ENCODE data around the gene DUOX1.

Gene DUOX1

GRCh38 chr15:45115312-45115820, 14.4 kb upstream of the DUOX1 start:
- H3K4me3 ChIP-seq (ENCODE audit: low read depth, low read length), result no peak overlapping the region
- peaks cover 31% of the 10 kb centered on the region for H3K4me1 ChIP-seq (ENCODE audit: control insufficient read depth, insufficient read depth, low read length)
- H3K27ac ChIP-seq (ENCODE audit: low read depth, low read length), result no peak overlapping the region
- no peaks in the 10 kb centered on the region for H3K36me3 ChIP-seq (ENCODE audit: control insufficient read depth, insufficient read depth, low read length)
- H3K9ac ChIP-seq (ENCODE audit: low read length), result no peak overlapping the region
- H3K9me3 ChIP-seq (ENCODE audit: control insufficient read depth, insufficient read depth, low read depth, low read length), result no peaks in the 10 kb centered on the region
- H3K27me3 ChIP-seq (ENCODE audit: control insufficient read depth, insufficient read depth, low read length), result peaks cover 96% of the 10 kb centered on the region

- Histone ChIP-seq H3K27me3 (ENCODE audit: control insufficient read depth, insufficient read depth, low read length) (peaks cover 95% of the 10 kb centered on the region), H3K9ac (ENCODE audit: low read length) (no peak overlapping the region), H3K4me1 (ENCODE audit: control insufficient read depth, insufficient read depth, low read length) (peaks cover 31% of the 10 kb centered on the region), H3K27ac (ENCODE audit: low read depth, low read length) (no peak overlapping the region), H3K36me3 (ENCODE audit: control insufficient read depth, insufficient read depth, low read length) (no peaks in the 10 kb centered on the region), H3K4me3 (ENCODE audit: low read depth, low read length) (no peak overlapping the region), H3K9me3 (ENCODE audit: control insufficient read depth, insufficient read depth, low read depth, low read length) (no peaks in the 10 kb centered on the region)
Observed at GRCh38 chr15:45116006-45116481, 13.8 kb upstream of the DUOX1 start.

DNA sequence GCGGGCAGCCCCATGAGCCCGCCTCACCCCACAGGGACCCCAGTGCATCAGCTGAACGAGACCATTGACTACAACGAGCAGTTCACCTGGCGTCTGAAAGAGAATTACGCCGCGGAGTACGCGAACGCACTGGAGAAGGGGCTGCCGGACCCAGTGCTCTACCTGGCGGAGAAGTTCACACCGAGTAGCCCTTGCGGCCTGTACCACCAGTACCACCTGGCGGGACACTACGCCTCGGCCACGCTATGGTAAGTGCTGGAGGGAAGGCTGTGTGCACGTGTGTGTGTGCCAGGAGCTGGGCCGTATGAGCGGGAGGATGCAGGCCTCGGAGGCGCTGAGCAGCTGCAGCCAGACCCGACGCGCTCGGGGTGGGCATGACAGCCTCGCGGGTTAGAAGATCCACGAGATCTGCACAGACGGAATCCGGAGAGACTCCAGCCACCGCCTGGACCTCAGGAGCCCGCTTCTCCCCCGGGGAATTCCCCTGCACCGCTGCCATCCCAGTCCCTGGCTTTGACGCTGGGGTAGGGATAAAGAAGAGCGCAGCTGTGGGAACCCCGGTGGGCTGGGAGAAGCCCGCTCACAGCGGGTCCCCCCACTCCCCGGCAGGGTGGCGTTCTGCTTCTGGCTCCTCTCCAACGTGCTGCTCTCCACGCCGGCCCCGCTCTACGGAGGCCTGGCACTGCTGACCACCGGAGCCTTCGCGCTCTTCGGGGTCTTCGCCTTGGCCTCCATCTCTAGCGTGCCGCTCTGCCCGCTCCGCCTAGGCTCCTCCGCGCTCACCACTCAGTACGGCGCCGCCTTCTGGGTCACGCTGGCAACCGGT, 13.1 kb upstream of the DUOX1 start:
- Histone ChIP-seq H3K4me1 (ENCODE audit: control insufficient read depth, insufficient read depth, low read length) (peaks cover 31% of the 10 kb centered on the region), H3K36me3 (ENCODE audit: control insufficient read depth, insufficient read depth, low read length) (no peaks in the 10 kb centered on the region), H3K27me3 (ENCODE audit: control insufficient read depth, insufficient read depth, low read length) (peaks cover 95% of the 10 kb centered on the region), H3K27ac (ENCODE audit: low read depth, low read length) (no peak overlapping the region), H3K4me3 (ENCODE audit: low read depth, low read length) (peak overlapping the region; percentile 17; the same call in 1 of the 2 replicates), H3K9ac (ENCODE audit: low read length) (no peak overlapping the region), H3K9me3 (ENCODE audit: control insufficient read depth, insufficient read depth, low read depth, low read length) (no peaks in the 10 kb centered on the region)

GRCh38 chr15:45117308-45118130, 12.3 kb upstream of the DUOX1 start:
- Histone ChIP-seq H3K4me1 (ENCODE audit: control insufficient read depth, insufficient read depth, low read length) (peaks cover 26% of the 10 kb centered on the region), H3K4me3 (ENCODE audit: low read depth, low read length) (peak overlapping the region; percentile 31; the same call in 1 of the 2 replicates), H3K36me3 (ENCODE audit: control insufficient read depth, insufficient read depth, low read length) (no peaks in the 10 kb centered on the region), H3K27ac (ENCODE audit: low read depth, low read length) (no peak overlapping the region), H3K9ac (ENCODE audit: low read length) (no peak overlapping the region), H3K9me3 (ENCODE audit: control insufficient read depth, insufficient read depth, low read depth, low read length) (no peaks in the 10 kb centered on the region), H3K27me3 (ENCODE audit: control insufficient read depth, insufficient read depth, low read length) (peaks cover 90% of the 10 kb centered on the region)

DNA sequence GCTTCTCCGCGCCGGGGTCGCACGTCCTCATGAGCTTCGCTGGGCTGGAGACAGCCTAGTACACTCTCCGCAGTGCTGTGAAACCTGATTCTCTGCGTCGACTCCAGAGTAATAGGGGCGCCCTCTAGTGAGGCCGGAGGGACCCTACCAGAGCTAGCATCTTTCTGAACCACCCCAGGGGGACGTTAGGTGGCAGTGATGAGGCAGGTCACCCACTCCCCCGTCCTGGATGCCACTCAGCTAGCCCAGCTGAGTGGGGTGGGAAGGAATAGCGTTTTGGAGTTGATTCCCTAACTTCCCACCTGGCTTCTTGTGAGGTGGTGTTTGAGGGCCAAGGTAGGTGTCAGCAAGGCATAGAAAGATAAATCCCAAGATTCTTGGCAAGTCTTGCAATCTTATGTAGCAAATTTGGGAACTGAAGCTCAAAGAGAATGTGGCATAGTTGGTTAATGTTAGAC, 11.6 kb upstream of the DUOX1 start:
- peak overlapping the region; percentile 31; the same call in 1 of the 2 replicates for H3K4me3 ChIP-seq (ENCODE audit: low read depth, low read length)
- H3K4me1 ChIP-seq (ENCODE audit: control insufficient read depth, insufficient read depth, low read length), result peaks cover 26% of the 10 kb centered on the region
- no peaks in the 10 kb centered on the region for H3K9me3 ChIP-seq (ENCODE audit: control insufficient read depth, insufficient read depth, low read depth, low read length)
- no peaks in the 10 kb centered on the region for H3K36me3 ChIP-seq (ENCODE audit: control insufficient read depth, insufficient read depth, low read length)
- H3K27ac ChIP-seq (ENCODE audit: low read depth, low read length), result no peak overlapping the region
- H3K9ac ChIP-seq (ENCODE audit: low read length), result no peak overlapping the region
- peaks cover 90% of the 10 kb centered on the region for H3K27me3 ChIP-seq (ENCODE audit: control insufficient read depth, insufficient read depth, low read length)

- Histone ChIP-seq H3K9ac (ENCODE audit: low read length) (no peak overlapping the region), H3K4me1 (ENCODE audit: control insufficient read depth, insufficient read depth, low read length) (peaks cover 18% of the 10 kb centered on the region), H3K4me3 (ENCODE audit: low read depth, low read length) (no peak overlapping the region), H3K36me3 (ENCODE audit: control insufficient read depth, insufficient read depth, low read length) (no peaks in the 10 kb centered on the region), H3K27me3 (ENCODE audit: control insufficient read depth, insufficient read depth, low read length) (peaks cover 90% of the 10 kb centered on the region), H3K27ac (ENCODE audit: low read depth, low read length) (no peak overlapping the region), H3K9me3 (ENCODE audit: control insufficient read depth, insufficient read depth, low read depth, low read length) (no peaks in the 10 kb centered on the region)
Observed at GRCh38 chr15:45118996-45119395, 10.8 kb upstream of the DUOX1 start.

GRCh38 chr15:45120081-45120972, 9.5 kb upstream of the DUOX1 start:
- Histone ChIP-seq H3K27me3 (ENCODE audit: control insufficient read depth, insufficient read depth, low read length) (peaks cover 88% of the 10 kb centered on the region), H3K36me3 (ENCODE audit: control insufficient read depth, insufficient read depth, low read length) (no peaks in the 10 kb centered on the region), H3K27ac (ENCODE audit: low read depth, low read length) (no peak overlapping the region)

GRCh38 chr15:45121020-45121419, 8.8 kb upstream of the DUOX1 start:
- Histone ChIP-seq H3K27me3 (ENCODE audit: control insufficient read depth, insufficient read depth, low read length) (peaks cover 88% of the 10 kb centered on the region), H3K9ac (ENCODE audit: low read length) (no peak overlapping the region), H3K27ac (ENCODE audit: low read depth, low read length) (no peak overlapping the region)

More at GRCh38 chr15:45120081-45120972, 9.5 kb upstream of the DUOX1 start:
- H3K4me3 ChIP-seq (ENCODE audit: low read depth, low read length), result no peak overlapping the region
- no peak overlapping the region for H3K9ac ChIP-seq (ENCODE audit: low read length)
- H3K9me3 ChIP-seq (ENCODE audit: control insufficient read depth, insufficient read depth, low read depth, low read length), result no peaks in the 10 kb centered on the region
- peaks cover 11% of the 10 kb centered on the region; the same call in 1 of the 2 replicates for H3K4me1 ChIP-seq (ENCODE audit: control insufficient read depth, insufficient read depth, low read length)

DNA sequence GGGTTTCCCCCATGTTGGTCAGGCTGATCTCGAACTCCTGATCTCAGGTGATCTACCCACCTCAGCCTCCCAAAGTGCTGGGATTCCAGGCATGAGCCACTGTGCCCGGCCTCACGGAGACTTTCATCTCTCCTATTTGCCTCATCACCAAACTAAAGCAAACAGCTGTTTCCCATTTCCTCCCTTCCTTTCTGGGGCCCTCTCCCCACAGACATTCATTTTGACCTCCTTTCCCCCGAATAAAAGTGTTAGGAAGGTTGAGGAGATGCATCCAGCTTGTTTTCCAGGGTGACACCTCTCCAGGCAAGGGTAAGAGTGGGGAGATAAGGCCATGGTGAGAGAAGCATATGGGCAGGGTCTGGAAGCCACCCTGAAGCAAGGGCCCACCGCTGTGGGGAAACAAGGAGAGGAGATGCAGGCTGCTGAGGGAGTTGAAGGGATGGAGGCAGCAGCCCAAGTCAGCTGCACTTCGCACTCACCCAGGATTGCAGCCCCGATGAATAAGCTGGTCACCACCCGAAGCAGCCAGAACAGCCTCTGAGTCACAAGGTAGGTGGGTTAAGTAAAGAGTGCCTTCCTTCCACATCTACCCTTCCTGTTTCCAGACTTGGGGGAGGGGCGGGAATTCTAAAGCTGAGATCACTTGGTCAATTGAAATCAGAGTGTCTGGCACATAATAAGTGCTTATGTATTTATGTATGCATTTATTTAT, 7.9 kb upstream of the DUOX1 start:
- no peak overlapping the region for H3K27ac ChIP-seq (ENCODE audit: low read depth, low read length)
- peaks cover 7% of the 10 kb centered on the region; the same call in 1 of the 2 replicates for H3K4me1 ChIP-seq (ENCODE audit: control insufficient read depth, insufficient read depth, low read length)
- H3K9me3 ChIP-seq (ENCODE audit: control insufficient read depth, insufficient read depth, low read depth, low read length), result no peaks in the 10 kb centered on the region
- H3K9ac ChIP-seq (ENCODE audit: low read length), result no peak overlapping the region
- H3K27me3 ChIP-seq (ENCODE audit: control insufficient read depth, insufficient read depth, low read length), result peaks cover 88% of the 10 kb centered on the region
- H3K36me3 ChIP-seq (ENCODE audit: control insufficient read depth, insufficient read depth, low read length), result no peaks in the 10 kb centered on the region
- H3K4me3 ChIP-seq (ENCODE audit: low read depth, low read length), result no peak overlapping the region

More at GRCh38 chr15:45121020-45121419, 8.8 kb upstream of the DUOX1 start:
- H3K36me3 ChIP-seq (ENCODE audit: control insufficient read depth, insufficient read depth, low read length), result no peaks in the 10 kb centered on the region
- H3K4me3 ChIP-seq (ENCODE audit: low read depth, low read length), result no peak overlapping the region
- H3K9me3 ChIP-seq (ENCODE audit: control insufficient read depth, insufficient read depth, low read depth, low read length), result no peaks in the 10 kb centered on the region
- H3K4me1 ChIP-seq (ENCODE audit: control insufficient read depth, insufficient read depth, low read length), result peaks cover 11% of the 10 kb centered on the region; the same call in 1 of the 2 replicates
